HEK293 (cell line): ENCODE data around the gene CKAP2L.

Experiments used
- CTCF ChIA-PET: fragments of 350-600 bp; formaldehyde crosslinking; extraction: SDS; loops from one replicate; lab custom pipeline; 2021; ENCODE audit warnings: antibody characterized with exemption; lab: Yijun Ruan, JAX
- POLR2A ChIA-PET: fragments of 300-600 bp; formaldehyde crosslinking; extraction: SDS; loops from one replicate; lab custom pipeline; 2020; ENCODE audit warnings: antibody characterized with exemption, inconsistent platforms; lab: Yijun Ruan, JAX
- H3K27ac ChIP-seq: fragments of 200-500 bp; sonication (Bioruptor generic); 2 replicates; pipeline ENCODE4 v1.5.1; 2014; ENCODE audit warnings: low read depth, low read length, control low read depth, inconsistent platforms; ENCODE audit errors: extremely low read depth
- H3K36me3 ChIP-seq, 2 experiments: fragments of 200-500 bp in 1 of 2; sonication (Bioruptor generic) in 1 of 2; 1 replicate in 1 of 2; 2 replicates in 1 of 2; pipeline ENCODE4 v1.5.1; 2014 to 2017; ENCODE audit warnings: inconsistent platforms in 2 of 2, low read length in 2 of 2; ENCODE audit not compliant: control insufficient read depth in 2 of 2, insufficient read depth in 1 of 2
- H3K4me1 ChIP-seq: fragments of 200-500 bp; sonication (Bioruptor generic); 2 replicates; pipeline ENCODE4 v1.5.1; 2014; ENCODE audit warnings: mild to moderate bottlenecking, low read length, inconsistent platforms; ENCODE audit not compliant: control insufficient read depth, insufficient read depth
- H3K4me3 ChIP-seq: 2 replicates; pipeline ENCODE4 v1.5.1; 2011; ENCODE audit warnings: low read depth, mild to moderate bottlenecking, control low read depth, low read length, moderate library complexity
- H3K9me3 ChIP-seq: fragments of 200-500 bp; sonication (Bioruptor generic); 2 replicates; pipeline ENCODE4 v1.5.1; 2014; ENCODE audit warnings: low read depth, low read length, inconsistent platforms; ENCODE audit not compliant: control insufficient read depth, insufficient read depth
- FEZF1 ChIP-seq: fragments of 450-650 bp; formaldehyde crosslinking; IDR thresholded peaks from 2 replicates; pipeline ENCODE4 v1.5.1; 2016; ENCODE audit warnings: missing biosample characterization, missing genetic modification characterization
- GFI1B ChIP-seq: fragments of 450-650 bp; formaldehyde crosslinking; IDR thresholded peaks from 2 replicates; pipeline ENCODE4 v1.5.1; 2016; ENCODE audit warnings: missing biosample characterization, missing genetic modification characterization
- GLIS1 ChIP-seq: fragments of 450-650 bp; formaldehyde crosslinking; IDR thresholded peaks from 2 replicates; pipeline ENCODE4 v1.5.1; 2016; ENCODE audit warnings: missing biosample characterization, missing genetic modification characterization
- HIC1 ChIP-seq: fragments of 450-650 bp; formaldehyde crosslinking; IDR thresholded peaks from 2 replicates; pipeline ENCODE4 v1.5.1; 2016; ENCODE audit warnings: missing biosample characterization, missing genetic modification characterization
- RBAK ChIP-seq: fragments of 450-650 bp; formaldehyde crosslinking; IDR thresholded peaks from 2 replicates; pipeline ENCODE4 v1.5.1; 2016; ENCODE audit warnings: missing biosample characterization, missing genetic modification characterization
- ZBTB17 ChIP-seq: fragments of 450-650 bp; formaldehyde crosslinking; IDR thresholded peaks from 2 replicates; pipeline ENCODE4 v1.5.1; 2016; ENCODE audit warnings: missing biosample characterization, missing genetic modification characterization
- ZNF146 ChIP-seq: fragments of 450-650 bp; formaldehyde crosslinking; IDR thresholded peaks from 2 replicates; pipeline ENCODE4 v1.5.1; 2016; ENCODE audit warnings: missing biosample characterization, missing genetic modification characterization
- ZNF169 ChIP-seq: fragments of 450-650 bp; formaldehyde crosslinking; IDR thresholded peaks from 2 replicates; pipeline ENCODE4 v1.5.1; 2016; ENCODE audit warnings: missing biosample characterization, missing genetic modification characterization
- ZNF18 ChIP-seq: fragments of 450-650 bp; formaldehyde crosslinking; IDR thresholded peaks from 2 replicates; pipeline ENCODE4 v1.5.1; 2016; ENCODE audit warnings: missing biosample characterization, missing genetic modification characterization
- ZNF324 ChIP-seq: fragments of 450-650 bp; formaldehyde crosslinking; IDR thresholded peaks from 2 replicates; pipeline ENCODE4 v1.5.1; 2016; ENCODE audit warnings: missing biosample characterization, missing genetic modification characterization
- ZNF501 ChIP-seq: fragments of 450-650 bp; formaldehyde crosslinking; IDR thresholded peaks from 2 replicates; pipeline ENCODE4 v1.5.1; 2016; ENCODE audit warnings: missing biosample characterization, missing genetic modification characterization
- ZNF544 ChIP-seq: fragments of 450-650 bp; formaldehyde crosslinking; IDR thresholded peaks from 2 replicates; pipeline ENCODE4 v1.5.0; 2017; ENCODE audit warnings: missing biosample characterization, missing genetic modification characterization
- ZNF624 ChIP-seq: fragments of 450-650 bp; formaldehyde crosslinking; IDR thresholded peaks from 2 replicates; pipeline ENCODE4 v1.5.1; 2017; ENCODE audit warnings: missing biosample characterization, missing genetic modification characterization
- ZNF843 ChIP-seq: fragments of 450-650 bp; formaldehyde crosslinking; IDR thresholded peaks from 2 replicates; pipeline ENCODE4 v1.5.1; 2016; ENCODE audit warnings: missing biosample characterization, missing genetic modification characterization
- TF ChIP-seq, protein P1 (sequence below): fragments of 450-650 bp; formaldehyde crosslinking; IDR thresholded peaks from 2 replicates; pipeline ENCODE4 v1.5.1; 2016; ENCODE audit warnings: missing biosample characterization, missing genetic modification characterization, low read depth
- TF ChIP-seq, protein P2 (sequence below): sonication (generic); formaldehyde crosslinking; IDR thresholded peaks from 2 replicates; pipeline ENCODE4 v1.8.1; 2022; ENCODE audit warnings: mild to moderate bottlenecking, moderate library complexity, missing genetic modification reagents

The CKAP2L gene

DNA sequence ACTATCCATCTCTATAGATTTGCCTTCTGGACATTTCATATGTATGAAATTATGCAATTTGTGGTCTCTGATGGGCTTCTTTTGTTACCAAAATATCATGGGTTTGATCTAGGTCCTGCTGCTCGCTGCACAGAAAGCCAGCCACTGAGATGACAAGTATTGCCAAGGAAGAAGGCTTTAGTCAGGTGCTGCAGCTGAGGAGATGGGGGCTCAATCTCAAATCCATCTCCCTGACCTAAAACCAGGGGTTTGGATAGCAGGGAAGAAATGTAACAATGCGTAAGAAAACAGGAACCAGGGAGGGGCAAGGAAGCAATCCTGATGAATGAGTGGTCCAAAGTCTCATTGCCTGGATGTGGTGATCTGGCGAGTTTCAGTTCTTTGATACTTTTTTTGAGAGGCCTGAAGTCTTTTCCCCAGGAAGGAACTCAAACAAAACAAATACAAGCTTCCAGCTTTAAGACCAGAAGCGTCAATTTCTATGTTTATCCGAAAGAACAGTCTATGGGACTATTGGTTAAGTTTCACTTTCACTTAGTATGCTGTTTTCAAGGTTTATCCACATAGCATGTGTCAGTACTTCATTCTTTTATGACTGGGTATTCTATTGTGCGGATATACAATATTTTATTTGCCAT is 3.4 kb upstream of the CKAP2L start:
- no peaks in the 10 kb centered on the region for H3K36me3 ChIP-seq
- no peaks in the 10 kb centered on the region for H3K9me3 ChIP-seq
- no peak overlapping the region for H3K4me3 ChIP-seq
- TF ChIP-seq, protein P1, sequence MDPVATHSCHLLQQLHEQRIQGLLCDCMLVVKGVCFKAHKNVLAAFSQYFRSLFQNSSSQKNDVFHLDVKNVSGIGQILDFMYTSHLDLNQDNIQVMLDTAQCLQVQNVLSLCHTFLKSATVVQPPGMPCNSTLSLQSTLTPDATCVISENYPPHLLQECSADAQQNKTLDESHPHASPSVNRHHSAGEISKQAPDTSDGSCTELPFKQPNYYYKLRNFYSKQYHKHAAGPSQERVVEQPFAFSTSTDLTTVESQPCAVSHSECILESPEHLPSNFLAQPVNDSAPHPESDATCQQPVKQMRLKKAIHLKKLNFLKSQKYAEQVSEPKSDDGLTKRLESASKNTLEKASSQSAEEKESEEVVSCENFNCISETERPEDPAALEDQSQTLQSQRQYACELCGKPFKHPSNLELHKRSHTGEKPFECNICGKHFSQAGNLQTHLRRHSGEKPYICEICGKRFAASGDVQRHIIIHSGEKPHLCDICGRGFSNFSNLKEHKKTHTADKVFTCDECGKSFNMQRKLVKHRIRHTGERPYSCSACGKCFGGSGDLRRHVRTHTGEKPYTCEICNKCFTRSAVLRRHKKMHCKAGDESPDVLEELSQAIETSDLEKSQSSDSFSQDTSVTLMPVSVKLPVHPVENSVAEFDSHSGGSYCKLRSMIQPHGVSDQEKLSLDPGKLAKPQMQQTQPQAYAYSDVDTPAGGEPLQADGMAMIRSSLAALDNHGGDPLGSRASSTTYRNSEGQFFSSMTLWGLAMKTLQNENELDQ (tag by site-specific recombination): no peak
- TF ChIP-seq ZNF501 (tag by site-specific recombination): no peak
- TF ChIP-seq ZNF146: no peak
- TF ChIP-seq ZNF544 (tag by site-specific recombination): no peak
- TF ChIP-seq HIC1: no peak
- TF ChIP-seq GLIS1 (tag by site-specific recombination): no peak
- TF ChIP-seq FEZF1 (tag by site-specific recombination): no peak
- TF ChIP-seq GFI1B (tag by site-specific recombination): no peak
- no peak for TF ChIP-seq ZNF324 (tag by site-specific recombination)
- no peak for TF ChIP-seq ZNF169 (tag by site-specific recombination)
- ChIA-PET CTCF (interaction anchor here (1.0 to 2.6 kb wide), 2 partner anchors 12 to 174 kb away, joined by 3 to 7 read pairs; no protein-coding TSS in a partner anchor), POLR2A (no interaction called here)
- H3K4me1 ChIP-seq: 0 out of 2 replicates have a peak, but pooled peaks cover 7% of the 10 kb centered on the region
- no peak overlapping the region for H3K27ac ChIP-seq

DNA sequence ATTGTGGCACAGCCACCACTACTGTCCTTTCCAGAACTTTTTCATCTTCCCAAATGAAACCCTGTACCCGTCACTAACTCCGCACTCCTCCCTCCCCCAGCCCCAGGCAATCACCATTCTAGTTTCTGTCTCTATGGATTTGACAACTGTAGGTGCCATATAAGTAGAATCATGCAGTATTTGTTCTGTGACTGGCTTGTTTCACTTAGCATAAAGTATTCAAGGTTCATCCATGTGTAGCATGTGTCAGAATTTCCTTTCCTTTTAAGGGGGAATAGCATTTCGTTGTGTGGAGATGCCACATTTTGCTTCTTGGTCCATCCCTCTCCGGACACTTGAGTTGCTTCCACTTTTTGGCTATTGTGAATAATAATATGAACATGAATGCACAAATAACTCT is 842 bp upstream of the CKAP2L start:
- no peaks in the 10 kb centered on the region for H3K9me3 ChIP-seq
- 0 out of 2 replicates have a peak, but pooled peaks cover 7% of the 10 kb centered on the region for H3K4me1 ChIP-seq
- H3K4me3 ChIP-seq: peak overlapping the region; percentile 99
- TF ChIP-seq ZBTB17: no peak
- TF ChIP-seq, protein P2, sequence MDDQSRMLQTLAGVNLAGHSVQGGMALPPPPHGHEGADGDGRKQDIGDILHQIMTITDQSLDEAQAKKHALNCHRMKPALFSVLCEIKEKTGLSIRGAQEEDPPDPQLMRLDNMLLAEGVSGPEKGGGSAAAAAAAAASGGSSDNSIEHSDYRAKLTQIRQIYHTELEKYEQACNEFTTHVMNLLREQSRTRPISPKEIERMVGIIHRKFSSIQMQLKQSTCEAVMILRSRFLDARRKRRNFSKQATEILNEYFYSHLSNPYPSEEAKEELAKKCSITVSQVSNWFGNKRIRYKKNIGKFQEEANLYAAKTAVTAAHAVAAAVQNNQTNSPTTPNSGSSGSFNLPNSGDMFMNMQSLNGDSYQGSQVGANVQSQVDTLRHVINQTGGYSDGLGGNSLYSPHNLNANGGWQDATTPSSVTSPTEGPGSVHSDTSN: no peak
- TF ChIP-seq ZNF18 (tag by site-specific recombination): no peak
- no peak for TF ChIP-seq ZNF624 (tag by site-specific recombination)
- no peak for TF ChIP-seq RBAK
- TF ChIP-seq ZNF843 (tag by site-specific recombination): no peak
- H3K27ac ChIP-seq: no peak overlapping the region
- POLR2A ChIA-PET: interaction anchor here (1.0 kb wide), 1 partner anchor 11 kb away, joined by 4 read pairs; no protein-coding TSS in a partner anchor
- CTCF ChIA-PET: interaction anchor here (0.6 to 4.4 kb wide), 3 partner anchors 16 to 615 kb away, joined by 3 to 35 read pairs (median 3); no protein-coding TSS in a partner anchor
- H3K36me3 ChIP-seq: peaks cover 11 to 18% of the 10 kb centered on the region in 2 experiments
